H9 (cell line): ENCODE results near the gene PLK3. TPM values are rescaled to one million over a fixed set of nuclear protein-coding genes. Genes with fewer than 3 reads are reported as not detected.

Source experiments
- DNase-seq: peaks from one replicate; pipeline ENCODE4 v3.0.0-alpha.2; 2017
- H2AFZ ChIP-seq: one replicate; pipeline ENCODE4 v1.6.1; 2013; ENCODE audit warnings: mild to moderate bottlenecking, low read length, control low read depth, moderate library complexity
- H2AK5ac ChIP-seq: 2 replicates; pipeline ENCODE4 v1.6.1; 2013; ENCODE audit warnings: low read length, control low read depth, mixed read lengths; ENCODE audit not compliant: insufficient read length
- H2BK120ac ChIP-seq: one replicate; pipeline ENCODE4 v1.6.1; 2013; ENCODE audit warnings: low read depth, mild to moderate bottlenecking, low read length, control low read depth, inconsistent platforms; ENCODE audit not compliant: poor library complexity, severe bottlenecking
- H2BK12ac ChIP-seq: 2 replicates; pipeline ENCODE4 v1.6.1; 2013; ENCODE audit warnings: low read length, control low read depth, mixed read lengths, low read depth; ENCODE audit not compliant: insufficient read length
- H2BK15ac ChIP-seq: 2 replicates; pipeline ENCODE4 v1.6.1; 2013; ENCODE audit warnings: low read depth, low read length, control low read depth
- H2BK20ac ChIP-seq: one replicate; pipeline ENCODE4 v1.6.1; 2013; ENCODE audit warnings: low read depth, mild to moderate bottlenecking, low read length, control low read depth, inconsistent platforms; ENCODE audit not compliant: poor library complexity, severe bottlenecking
- H2BK5ac ChIP-seq: 2 replicates; pipeline ENCODE4 v1.6.1; 2013; ENCODE audit warnings: low read length, control low read depth, mixed read lengths; ENCODE audit not compliant: insufficient read length
- H3K14ac ChIP-seq: 2 replicates; pipeline ENCODE4 v1.6.1; 2013; ENCODE audit warnings: low read length, control low read depth; ENCODE audit not compliant: insufficient read depth
- H3K18ac ChIP-seq: 2 replicates; pipeline ENCODE4 v1.6.1; 2013; ENCODE audit warnings: low read depth, mild to moderate bottlenecking, mixed read lengths, low read length, control low read depth; ENCODE audit not compliant: insufficient read length
- H3K23ac ChIP-seq: 2 replicates; pipeline ENCODE4 v1.6.1; 2013; ENCODE audit warnings: low read length, control low read depth, mixed read lengths, low read depth; ENCODE audit not compliant: insufficient read length
- H3K23me2 ChIP-seq: 2 replicates; pipeline ENCODE4 v1.6.1; 2013; ENCODE audit warnings: low read depth, mild to moderate bottlenecking, mixed read lengths, low read length, control low read depth; ENCODE audit not compliant: insufficient read length, poor library complexity, severe bottlenecking
- H3K27ac ChIP-seq: 2 replicates; pipeline ENCODE4 v1.5.1; 2013; ENCODE audit warnings: low read length, control low read depth, mixed read lengths, low read depth; ENCODE audit not compliant: insufficient read length
- H3K27me3 ChIP-seq: 2 replicates; pipeline ENCODE4 v1.6.1; 2013; ENCODE audit warnings: low read length, control low read depth, inconsistent platforms; ENCODE audit not compliant: insufficient read depth
- H3K4ac ChIP-seq: 2 replicates; pipeline ENCODE4 v1.6.1; 2013; ENCODE audit warnings: low read depth, mild to moderate bottlenecking, control low read depth, inconsistent platforms, low read length, moderate library complexity
- H3K4me1 ChIP-seq: 2 replicates; pipeline ENCODE4 v1.6.1; 2013; ENCODE audit warnings: low read length, control low read depth, inconsistent platforms; ENCODE audit not compliant: insufficient read depth
- H3K4me2 ChIP-seq: 2 replicates; pipeline ENCODE4 v1.6.1; 2013; ENCODE audit warnings: low read length, control low read depth, mixed read lengths; ENCODE audit not compliant: insufficient read length, insufficient read depth
- H3K56ac ChIP-seq: 2 replicates; pipeline ENCODE4 v1.6.1; 2013; ENCODE audit warnings: low read depth, mild to moderate bottlenecking, mixed read lengths, low read length, control low read depth; ENCODE audit not compliant: insufficient read length
- H3K79me1 ChIP-seq: 2 replicates; pipeline ENCODE4 v1.6.1; 2013; ENCODE audit warnings: low read depth, mild to moderate bottlenecking, moderate library complexity, low read length, control low read depth, inconsistent platforms; ENCODE audit not compliant: insufficient read depth, poor library complexity, severe bottlenecking
- H3K79me2 ChIP-seq: 2 replicates; pipeline ENCODE4 v1.6.1; 2013; ENCODE audit warnings: low read length, control low read depth, inconsistent platforms; ENCODE audit not compliant: insufficient read depth
- H3K9ac ChIP-seq: 2 replicates; pipeline ENCODE4 v1.6.1; 2013; ENCODE audit warnings: low read length, control low read depth, mixed read lengths; ENCODE audit not compliant: insufficient read length; ENCODE audit errors: extremely low read depth
- H3K9me3 ChIP-seq: one replicate; pipeline ENCODE4 v1.6.1; 2013; ENCODE audit warnings: low read depth, low read length, inconsistent platforms; ENCODE audit not compliant: control insufficient read depth
- H3T11ph ChIP-seq: one replicate; pipeline ENCODE4 v1.6.1; 2013; ENCODE audit warnings: mild to moderate bottlenecking, low read length, control low read depth, inconsistent platforms
- H4K20me1 ChIP-seq: one replicate; pipeline ENCODE4 v1.6.1; 2013; ENCODE audit not compliant: control insufficient read depth, insufficient read length, insufficient read depth
- H4K5ac ChIP-seq: 2 replicates; pipeline ENCODE4 v1.6.1; 2013; ENCODE audit warnings: low read depth, mild to moderate bottlenecking, mixed read lengths, low read length, control low read depth; ENCODE audit not compliant: insufficient read length
- H4K8ac ChIP-seq: replicated peaks from 2 replicates; pipeline ENCODE4 v1.6.1; 2013; ENCODE audit warnings: low read length, control low read depth, mixed read lengths, low read depth; ENCODE audit not compliant: insufficient read length
- H4K91ac ChIP-seq: 2 replicates; pipeline ENCODE4 v1.6.1; 2013; ENCODE audit warnings: low read depth, mild to moderate bottlenecking, moderate library complexity, mixed read lengths, low read length, control low read depth; ENCODE audit not compliant: insufficient read length
- H3K27ac Mint-ChIP-seq, 3 experiments: 2 replicates in 2 of 3; 3 replicates in 1 of 3; pipeline ENCODE4 v1.8.0; 2020 to 2021; ENCODE audit warnings: mixed read lengths in 3 of 3, mild to moderate bottlenecking in 1 of 3, moderate library complexity in 1 of 3
- H3K27me3 Mint-ChIP-seq: 2 replicates; pipeline ENCODE4 v1.8.0; 2021; ENCODE audit warnings: low read depth, mild to moderate bottlenecking, moderate library complexity, mixed read lengths
- H3K36me3 Mint-ChIP-seq, 3 experiments: 2 replicates in 2 of 3; 3 replicates in 1 of 3; pipeline ENCODE4 v1.8.0; 2020 to 2021; ENCODE audit warnings: low read depth in 3 of 3, mixed read lengths in 3 of 3; ENCODE audit not compliant: insufficient read depth in 1 of 3
- H3K4me1 Mint-ChIP-seq, 2 experiments: 2 replicates each; pipeline ENCODE4 v1.8.0; 2020; ENCODE audit warnings: mixed read lengths in 2 of 2
- H3K4me3 Mint-ChIP-seq, 2 experiments: 2 replicates in 1 of 2; 3 replicates in 1 of 2; pipeline ENCODE4 v1.8.0; 2020 to 2021; ENCODE audit warnings: mild to moderate bottlenecking in 2 of 2, mixed read lengths in 2 of 2, moderate library complexity in 1 of 2
- H3K9me3 Mint-ChIP-seq, 2 experiments: 2 replicates in 1 of 2; 3 replicates in 1 of 2; pipeline ENCODE4 v1.8.0; 2020; ENCODE audit warnings: mild to moderate bottlenecking in 2 of 2, mixed read lengths in 2 of 2, moderate library complexity in 1 of 2
- CTCF ChIP-seq: fragments of 200-600 bp; sonication (generic); conservative IDR thresholded peaks from 3 replicates; pipeline ENCODE4 v1.8.0; 2021; ENCODE audit warnings: antibody characterized with exemption, mild to moderate bottlenecking
- WGBS: extraction: QIAGEN DNeasy Blood & Tissue Kit; methylation state at CpG from one replicate; pipeline ENCODE4 v1.1.7; 2013; ENCODE audit warnings: missing lambda C conversion rate, low lambda C conversion rate, mixed read lengths; ENCODE audit not compliant: insufficient read length; ENCODE audit errors: extremely low coverage; 5-methylcytosine and 5-hydroxymethylcytosine counted together
- total RNA-seq: library from RNA; stranded (reverse); gene quantifications from 2 replicates; pipeline ENCODE4 v1.2.1, GENCODE V29; 2021

The PLK3 gene
- total RNA-seq, 1 experiment from 2014 or later = 14.7 TPM

- Histone ChIP-seq H4K20me1 (no peaks in the 10 kb centered on the region), H2AK5ac (no peak overlapping the region), H3K14ac (no peak overlapping the region), H2BK5ac (no peak overlapping the region), H4K8ac (no peak overlapping the region), H3K23ac (no peak overlapping the region), H3K18ac (no peak overlapping the region), H3K27ac (no peak overlapping the region), H2BK12ac (no peak overlapping the region), H2BK120ac (no peak overlapping the region), H4K91ac (no peak overlapping the region), H2BK15ac (no peak overlapping the region), H3K9me3 (no peaks in the 10 kb centered on the region), H3K79me1 (no peaks in the 10 kb centered on the region), H3K4ac (no peak overlapping the region), H3K79me2 (no peaks in the 10 kb centered on the region), H3K4me1 (peaks cover 6% of the 10 kb centered on the region; the same call in 1 of the 2 replicates), H2BK20ac (no peak overlapping the region), H3K4me2 (no peak overlapping the region), H3K9ac (no peak overlapping the region), H3K56ac (no peak overlapping the region), H4K5ac (no peak overlapping the region), H3K27me3 (no peaks in the 10 kb centered on the region), H3K23me2 (peaks cover 9% of the 10 kb centered on the region), H3T11ph (no peak overlapping the region), H2AFZ (no peak overlapping the region)
- Mint-ChIP-seq H3K4me3 (peak overlapping the region; percentile 3 to 18; a peak in 2 of 5 replicates), H3K9me3 (no peaks in the 10 kb centered on the region), H3K27ac (no peak overlapping the region), H3K27me3 (peaks cover 3% of the 10 kb centered on the region), H3K36me3 (peaks cover 3 to 44% (median 26%) of the 10 kb centered on the region in 3 experiments), H3K4me1 (peaks cover 20 to 26% of the 10 kb centered on the region in 2 experiments)
- no peak for TF ChIP-seq CTCF
- DNase-seq = no peak
- no CpG with 5 or more reads among the region's 13 CpGs for WGBS
Observed at GRCh38 chr1:44802306-44803061, 2.3 kb downstream of the PLK3 start.
